Measurements from ENCODE around the gene ISY1.
"Not testable (repeated sequence)": the region's sequence is repeated elsewhere in the genome, so short reads cannot be mapped to it uniquely, and the experiment has no call there.

Gene ISY1

DNA sequence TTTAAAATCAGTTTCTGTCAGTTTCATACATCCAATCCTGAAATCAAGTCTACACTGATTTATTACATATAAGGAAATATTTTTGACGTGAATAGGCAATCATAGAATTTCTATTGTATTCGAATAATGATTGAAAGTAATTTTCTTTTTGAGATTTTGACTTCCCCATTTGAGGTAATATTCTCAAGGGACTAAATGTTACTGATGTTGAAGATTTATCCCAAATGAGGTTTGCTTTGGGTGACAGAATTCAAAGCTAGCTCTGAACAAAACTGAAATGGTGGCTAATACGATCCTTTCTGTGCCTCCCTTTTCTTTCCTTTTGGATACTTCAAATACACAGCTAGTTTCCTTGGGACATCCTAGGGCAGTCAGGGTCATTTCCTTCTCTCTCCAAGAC lies 35.7 kb upstream of the ISY1 start:
- TF ChIP-seq, protein P1, sequence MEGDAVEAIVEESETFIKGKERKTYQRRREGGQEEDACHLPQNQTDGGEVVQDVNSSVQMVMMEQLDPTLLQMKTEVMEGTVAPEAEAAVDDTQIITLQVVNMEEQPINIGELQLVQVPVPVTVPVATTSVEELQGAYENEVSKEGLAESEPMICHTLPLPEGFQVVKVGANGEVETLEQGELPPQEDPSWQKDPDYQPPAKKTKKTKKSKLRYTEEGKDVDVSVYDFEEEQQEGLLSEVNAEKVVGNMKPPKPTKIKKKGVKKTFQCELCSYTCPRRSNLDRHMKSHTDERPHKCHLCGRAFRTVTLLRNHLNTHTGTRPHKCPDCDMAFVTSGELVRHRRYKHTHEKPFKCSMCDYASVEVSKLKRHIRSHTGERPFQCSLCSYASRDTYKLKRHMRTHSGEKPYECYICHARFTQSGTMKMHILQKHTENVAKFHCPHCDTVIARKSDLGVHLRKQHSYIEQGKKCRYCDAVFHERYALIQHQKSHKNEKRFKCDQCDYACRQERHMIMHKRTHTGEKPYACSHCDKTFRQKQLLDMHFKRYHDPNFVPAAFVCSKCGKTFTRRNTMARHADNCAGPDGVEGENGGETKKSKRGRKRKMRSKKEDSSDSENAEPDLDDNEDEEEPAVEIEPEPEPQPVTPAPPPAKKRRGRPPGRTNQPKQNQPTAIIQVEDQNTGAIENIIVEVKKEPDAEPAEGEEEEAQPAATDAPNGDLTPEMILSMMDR (conservative IDR thresholded peaks at IDR 0.05; ENCODE audit: control insufficient read depth, insufficient read depth, low read depth, low read length) = no peak
- no peak for DNase-seq (ENCODE audit: low read depth)
- no peak overlapping the region for H3K4me3 ChIP-seq (ENCODE audit: control insufficient read depth, low read depth, low read length)

DNA sequence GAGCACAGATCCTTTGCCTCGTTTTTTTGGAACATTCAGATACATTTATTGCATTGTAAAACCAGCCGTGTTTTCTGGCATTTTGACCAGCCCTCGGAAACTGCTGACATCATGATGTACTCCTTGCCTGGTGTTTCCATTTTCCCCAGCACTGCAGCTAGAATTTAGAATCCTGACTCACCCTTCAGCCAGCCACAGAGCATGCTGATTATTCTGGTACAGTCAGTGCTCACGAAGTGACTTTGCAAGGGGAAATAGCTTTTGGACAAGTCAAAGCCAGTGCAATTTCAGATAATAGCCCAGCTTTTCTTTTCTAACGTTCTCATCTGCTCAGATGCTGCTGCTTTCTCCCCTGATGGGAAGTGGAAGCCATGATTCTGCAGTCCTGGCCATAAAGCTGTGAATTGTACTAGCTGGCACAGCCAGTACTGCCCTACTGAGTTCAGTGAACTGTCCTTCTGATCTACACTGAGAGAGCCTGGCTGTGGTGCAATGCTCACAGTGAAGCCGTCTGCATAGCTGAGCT lies 34.9 kb upstream of the ISY1 start:
- H3K4me3 ChIP-seq (ENCODE audit: control insufficient read depth, low read depth, low read length) = peak overlapping the region; percentile 23
- TF ChIP-seq, protein P1 (conservative IDR thresholded peaks at IDR 0.05; ENCODE audit: control insufficient read depth, insufficient read depth, low read depth, low read length) = no peak
- peak; percentile 96 for DNase-seq (ENCODE audit: low read depth)

DNA sequence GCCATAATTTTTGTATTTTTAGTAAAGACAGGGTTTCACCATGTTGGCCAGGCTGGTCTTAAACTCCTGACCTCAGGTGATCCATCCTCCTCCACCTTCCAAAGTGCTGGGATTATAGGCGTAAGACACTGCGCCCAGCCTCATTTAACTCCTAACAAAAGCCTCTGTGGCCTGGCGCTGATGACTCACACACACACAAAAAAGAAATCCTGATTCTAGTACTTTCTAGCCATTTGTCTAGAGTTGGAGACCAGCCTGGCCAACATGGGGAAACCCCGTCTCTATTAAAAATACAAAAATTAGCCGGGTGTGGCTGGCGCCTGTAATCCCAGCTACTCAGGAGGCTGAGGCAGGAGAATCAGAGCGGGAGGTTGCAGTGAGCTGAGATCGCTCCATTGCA lies 28.9 kb upstream of the ISY1 start:
- not testable (repeated sequence) for DNase-seq (ENCODE audit: low read depth); H3K4me3 ChIP-seq (ENCODE audit: control insufficient read depth, low read depth, low read length)

DNA sequence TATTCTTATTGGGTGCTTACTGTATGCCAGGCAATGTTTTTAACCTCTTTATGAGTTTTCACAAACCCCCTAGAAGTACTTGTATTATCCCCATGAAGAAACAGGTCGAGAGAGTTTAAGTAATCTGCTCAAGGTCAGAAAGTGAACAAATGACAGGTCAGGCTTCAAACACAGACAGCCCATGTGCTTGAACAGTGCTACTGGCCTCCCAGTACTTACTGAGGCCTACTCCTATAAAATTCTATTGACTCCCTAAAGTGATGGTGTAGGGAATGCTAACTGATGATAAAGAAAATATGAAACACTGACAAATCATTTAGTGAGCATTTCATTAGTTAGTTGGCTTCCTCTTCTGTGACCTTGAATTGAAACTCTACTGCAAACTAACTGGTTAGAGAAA lies 27.0 kb upstream of the ISY1 start:
- no peak overlapping the region for H3K4me3 ChIP-seq (ENCODE audit: control insufficient read depth, low read depth, low read length)
- TF ChIP-seq, protein P1 (conservative IDR thresholded peaks at IDR 0.05; ENCODE audit: control insufficient read depth, insufficient read depth, low read depth, low read length) = no peak
- DNase-seq (ENCODE audit: low read depth) = no peak

DNA sequence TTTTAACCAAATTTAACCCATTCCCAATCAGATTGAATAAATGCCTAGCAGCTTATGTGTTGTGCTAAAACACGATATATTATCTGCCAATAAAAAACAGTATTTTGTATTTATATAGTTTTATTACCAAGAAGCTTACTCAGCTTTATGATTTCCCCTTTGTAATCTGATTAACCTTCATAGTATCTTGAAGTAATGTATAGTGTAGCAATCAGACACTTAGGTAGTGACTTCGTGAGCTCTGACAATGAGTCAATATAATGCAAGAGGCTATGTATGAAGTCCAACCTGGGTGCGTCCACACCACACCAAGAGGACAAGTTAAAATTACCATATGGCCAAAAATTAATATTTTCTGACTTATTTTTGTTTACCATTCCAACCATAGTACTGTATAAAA lies 24.9 kb upstream of the ISY1 start:
- H3K4me3 ChIP-seq (ENCODE audit: control insufficient read depth, low read depth, low read length) = no peak overlapping the region
- TF ChIP-seq, protein P1 (conservative IDR thresholded peaks at IDR 0.05; ENCODE audit: control insufficient read depth, insufficient read depth, low read depth, low read length) = no peak
- DNase-seq (ENCODE audit: low read depth) = no peak

DNA sequence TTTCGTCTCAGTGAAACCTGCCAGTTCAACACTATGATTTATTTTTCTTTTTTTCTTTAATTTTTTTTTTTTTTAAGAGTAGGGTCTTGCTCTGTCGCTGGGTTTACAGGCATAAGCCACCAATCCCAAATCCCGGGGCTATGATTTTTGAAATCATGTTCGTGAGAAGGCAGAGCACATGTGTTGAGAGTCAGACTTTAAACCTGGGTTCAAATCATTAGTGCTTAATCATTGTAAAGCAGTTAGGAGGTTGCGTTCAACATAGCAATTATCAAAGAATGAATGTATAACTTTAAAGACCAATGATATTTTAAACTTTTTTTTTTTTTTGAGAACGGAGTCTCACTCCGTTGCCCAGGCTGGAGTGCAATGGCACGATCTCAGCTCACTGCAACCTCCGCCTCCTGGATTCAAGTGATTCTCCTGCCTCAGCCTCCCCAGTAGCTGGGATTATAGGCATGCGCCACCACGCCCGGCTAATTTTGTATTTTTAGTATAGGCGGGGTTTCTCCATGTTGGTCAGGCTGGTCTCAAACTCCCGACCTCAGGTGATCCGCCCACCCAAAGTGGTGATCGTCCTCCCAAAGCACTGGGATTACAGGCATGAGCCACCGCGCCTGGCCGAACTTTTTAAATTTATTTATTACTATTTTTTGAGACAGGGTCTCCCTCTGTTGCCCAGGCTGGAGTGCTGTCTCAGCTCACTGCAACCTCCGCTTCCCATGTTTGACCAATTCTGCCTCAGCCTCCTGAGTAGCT lies 24.1 kb upstream of the ISY1 start:
- DNase-seq (ENCODE audit: low read depth) = not testable (repeated sequence)
- H3K4me3 ChIP-seq (ENCODE audit: control insufficient read depth, low read depth, low read length) = peak overlapping the region; percentile 85

DNA sequence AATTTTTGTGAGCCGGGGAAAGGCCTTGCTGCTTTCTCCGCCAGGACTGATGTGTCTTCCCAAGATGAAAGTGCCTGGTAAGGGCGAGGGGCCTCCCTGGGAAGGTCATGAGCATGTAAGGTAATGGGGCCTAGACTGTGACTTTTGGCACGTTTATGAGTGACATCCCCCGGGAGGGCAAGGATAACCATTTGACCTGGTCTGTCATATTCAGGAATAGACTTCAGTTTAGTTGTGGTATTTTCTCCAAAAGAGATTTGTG lies 23.5 kb upstream of the ISY1 start:
- DNase-seq (ENCODE audit: low read depth) = no peak
- TF ChIP-seq, protein P1 (conservative IDR thresholded peaks at IDR 0.05; ENCODE audit: control insufficient read depth, insufficient read depth, low read depth, low read length) = no peak
- H3K4me3 ChIP-seq (ENCODE audit: control insufficient read depth, low read depth, low read length) = peak overlapping the region; percentile 85
